Endothelial cell of umbilical vein (primary cell): ENCODE data around the gene CNTN5. TPM values are rescaled to one million over a fixed set of nuclear protein-coding genes. Genes with fewer than 3 reads are reported as not detected.

ENCODE experiments used
- BruUV-seq: library from RNA; stranded (reverse); fragments of 400-500 nt; replicated peaks from 2 replicates; lab custom pipeline; 2021; lab: Mats Ljungman, UMichigan
- CTCF ChIA-PET: fragments of 300-600, 350-600 bp; sonication (Branson Sonifier 250); formaldehyde crosslinking; loops from one replicate; lab custom pipeline; 2021; ENCODE audit warnings: antibody characterized with exemption, inconsistent platforms; lab: Charles Lee
- POLR2A ChIA-PET: fragments of 300-600, 350-600 bp; sonication (Branson Sonifier 250); formaldehyde crosslinking; loops from one replicate; lab custom pipeline; 2021; ENCODE audit warnings: antibody characterized with exemption, inconsistent platforms; lab: Charles Lee
- DNase-seq: peaks from one replicate; pipeline ENCODE4 v3.0.0-alpha.2; 2011; ENCODE audit warnings: low read depth, low spot score
- FAIRE-seq: peaks from 2 replicates; lab custom pipeline; 2011; peaks lifted over from hg19 to GRCh38; lab: Jason Lieb, UNC
- H2AFZ ChIP-seq: 2 replicates; pipeline ENCODE4 v1.6.0; 2012; ENCODE audit warnings: low read depth, low read length, control low read depth, inconsistent platforms
- H3K27ac ChIP-seq: 2 replicates; pipeline ENCODE4 v1.5.1; 2011; ENCODE audit warnings: low read depth, mild to moderate bottlenecking, control low read depth, low read length, moderate library complexity; ENCODE audit not compliant: insufficient read depth
- H3K27me3 ChIP-seq, 2 experiments: 2 replicates each; pipeline versions ENCODE4 v1.6.0 to v1.6.1; 2011; ENCODE audit warnings: low read length in 2 of 2, mixed read lengths in 1 of 2; ENCODE audit not compliant: control insufficient read depth in 2 of 2, insufficient read depth in 2 of 2
- H3K36me3 ChIP-seq, 2 experiments: 2 replicates in 1 of 2; 3 replicates in 1 of 2; pipeline ENCODE4 v1.5.1; 2011; ENCODE audit warnings: low read length in 2 of 2, mild to moderate bottlenecking in 1 of 2, moderate library complexity in 1 of 2; ENCODE audit not compliant: control insufficient read depth in 2 of 2, insufficient read depth in 2 of 2; ENCODE audit errors: extremely low read depth in 1 of 2
- H3K4me1 ChIP-seq: 3 replicates; pipeline ENCODE4 v1.5.1; 2011; ENCODE audit warnings: mild to moderate bottlenecking, low read length; ENCODE audit not compliant: control insufficient read depth, insufficient read depth; ENCODE audit errors: extremely low read depth
- H3K4me2 ChIP-seq: 2 replicates; pipeline ENCODE4 v1.6.1; 2011; ENCODE audit warnings: low read length, control low read depth, mixed read lengths; ENCODE audit not compliant: insufficient read depth
- H3K4me3 ChIP-seq, 3 experiments: fragments of 200-600 bp in 1 of 3; sonication (generic), shearing (Covaris generic) in 1 of 3; replicated peaks in 1 of 3; 2 replicates each; pipeline ENCODE4 v1.5.1; 2011 to 2016; ENCODE audit warnings: control low read depth in 3 of 3, low read length in 3 of 3, mild to moderate bottlenecking in 2 of 3, inconsistent platforms in 1 of 3, low read depth in 1 of 3, moderate library complexity in 1 of 3; ENCODE audit not compliant: insufficient read depth in 1 of 3
- H3K79me2 ChIP-seq: 2 replicates; pipeline ENCODE4 v1.6.0; 2012; ENCODE audit warnings: low read length, inconsistent platforms; ENCODE audit not compliant: control insufficient read depth, insufficient read depth
- H3K9ac ChIP-seq: replicated peaks from 2 replicates; pipeline ENCODE3; 2011; ENCODE audit warnings: low read length, control low read depth; ENCODE audit not compliant: insufficient read depth; ENCODE audit errors: extremely low read depth
- H3K9me1 ChIP-seq: replicated peaks from 3 replicates; pipeline ENCODE4 v1.6.0; 2011; ENCODE audit warnings: mild to moderate bottlenecking, low read length; ENCODE audit not compliant: control insufficient read depth, insufficient read depth; ENCODE audit errors: extremely low read depth
- H3K9me3 ChIP-seq: replicated peaks from 2 replicates; pipeline ENCODE4 v1.5.1; 2012; ENCODE audit warnings: low read length, inconsistent platforms; ENCODE audit not compliant: control insufficient read depth, insufficient read depth
- H4K20me1 ChIP-seq: replicated peaks from 2 replicates; pipeline ENCODE3; 2011; ENCODE audit warnings: mild to moderate bottlenecking, low read length; ENCODE audit not compliant: control insufficient read depth, insufficient read depth; ENCODE audit errors: extremely low read depth
- CTCF ChIP-seq, 2 donors: IDR thresholded peaks; 1 replicate in 1 of 2; 2 replicates in 1 of 2; pipeline ENCODE4 v1.5.1; 2011; ENCODE audit warnings: low read length in 2 of 2, mild to moderate bottlenecking in 2 of 2, moderate library complexity in 2 of 2, control low read depth in 1 of 2, inconsistent platforms in 1 of 2, low read depth in 1 of 2; ENCODE audit not compliant: insufficient read depth in 1 of 2; ENCODE audit errors: extremely low read depth in 1 of 2
- EZH2 ChIP-seq: IDR thresholded peaks from 2 replicates; pipeline ENCODE4 v1.6.1; 2012; ENCODE audit warnings: borderline replicate concordance, low read depth, mild to moderate bottlenecking, moderate library complexity, low read length, inconsistent platforms; ENCODE audit not compliant: severe bottlenecking
- FOS ChIP-seq: IDR thresholded peaks from 2 replicates; pipeline ENCODE4 v1.6.1; 2011; ENCODE audit warnings: mild to moderate bottlenecking, low read length, moderate library complexity, borderline replicate concordance; ENCODE audit not compliant: insufficient read depth
- GATA2 ChIP-seq: IDR thresholded peaks from 2 replicates; pipeline ENCODE4 v1.7.0; 2011; ENCODE audit warnings: low read depth, mild to moderate bottlenecking, moderate library complexity, mixed read lengths, low read length; ENCODE audit not compliant: insufficient read length, insufficient read depth
- JUN ChIP-seq: IDR thresholded peaks from 2 replicates; pipeline ENCODE4 v1.6.1; 2011; ENCODE audit warnings: borderline replicate concordance, low read depth; ENCODE audit not compliant: insufficient read length, insufficient read depth
- MAX ChIP-seq: IDR thresholded peaks from 2 replicates; pipeline ENCODE4 v1.6.1; 2011; ENCODE audit not compliant: insufficient read depth, insufficient read length
- MYC ChIP-seq: IDR thresholded peaks from one replicate; pipeline ENCODE4 v1.6.1; 2011; ENCODE audit warnings: mild to moderate bottlenecking, low read depth, low read length
- POLR2A ChIP-seq: IDR thresholded peaks from 2 replicates; pipeline ENCODE4 v1.6.1; 2012; ENCODE audit warnings: low read depth, mild to moderate bottlenecking, control low read depth, low read length
- POLR2AphosphoS5 ChIP-seq: IDR thresholded peaks from 2 replicates; pipeline ENCODE4 v1.6.1; 2012; ENCODE audit warnings: low read depth, mild to moderate bottlenecking, control low read depth, low read length, moderate library complexity; ENCODE audit not compliant: insufficient read depth
- dilution Hi-C: fragments of 300-500 bp; cut with MboI; formaldehyde crosslinking; loops from one replicate; pipeline ENCODE4 v1.15.0; 2019; ENCODE audit warnings: low sequenced_read_pairs; ENCODE audit not compliant: extremely low pct_ligation_motif_present
- intact Hi-C: fragments of 100-400 bp; cut with micrococcal nuclease; formaldehyde crosslinking; loops from one replicate; pipeline ENCODE4 v1.10.0; 2022
- polyA plus RNA-seq, 4 experiments: library from polyadenylated mRNA; depleted of rRNA in 3 of 4; stranded (reverse) in 3 of 4; unstranded in 1 of 4; fragments of >200 nt; gene quantifications; 2 replicates each; pipeline versions ENCODE4 v1.2.1 to v1.2.3, GENCODE V29; 2011 to 2012; ENCODE audit warnings: missing spikeins in 1 of 4
- total RNA-seq: library from RNA; stranded (reverse); gene quantifications from 2 replicates; pipeline ENCODE4 v1.2.3, GENCODE V29; 2021

The CNTN5 gene
- total and polyA plus RNA-seq, 2 donors (not counting 3 experiments of a cell fraction or from before 2014, with no cell fraction given): not detected

DNA sequence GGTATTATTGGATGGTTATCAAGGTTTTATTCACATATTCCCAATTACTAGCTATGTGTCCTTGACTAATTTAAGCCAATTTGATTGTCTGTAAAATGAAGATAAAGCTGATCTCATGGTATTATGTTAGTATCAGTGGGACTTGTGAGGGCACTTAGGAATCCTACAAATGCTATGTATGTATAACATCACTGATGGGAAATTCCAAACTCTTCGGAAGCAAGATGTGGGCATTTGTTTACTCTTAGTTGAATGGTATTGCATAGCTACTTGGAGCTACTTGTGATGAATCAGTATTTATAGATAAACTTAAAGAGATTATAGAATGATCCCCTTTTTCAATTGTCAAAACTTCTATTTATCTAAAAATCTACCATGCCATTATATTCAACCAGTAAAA, 239.9 kb downstream of the CNTN5 start:
- no TSS peak for BruUV-seq

DNA sequence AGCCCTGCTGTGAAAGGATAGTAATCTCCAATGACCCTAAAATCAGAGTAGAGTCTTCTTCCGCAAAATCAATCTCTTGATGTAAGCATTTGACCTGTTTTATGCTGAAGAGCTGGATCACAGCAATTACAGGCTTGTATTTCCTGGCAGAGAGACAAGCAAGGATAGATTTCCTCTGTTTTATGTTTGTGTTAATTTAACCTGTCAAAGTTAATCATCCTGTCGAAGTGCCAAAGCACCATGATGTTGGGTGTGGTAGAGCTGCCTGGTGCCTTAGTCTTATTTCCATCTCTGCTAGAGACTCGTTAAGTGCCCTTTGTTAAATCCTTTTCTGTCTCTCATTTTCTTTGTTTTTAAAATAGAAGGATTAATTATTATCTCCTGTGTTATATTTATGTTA, 248.1 kb downstream of the CNTN5 start:
- no peak for FAIRE-seq
- H3K27ac ChIP-seq: no peak overlapping the region
- no peaks in the 10 kb centered on the region for H4K20me1 ChIP-seq
- BruUV-seq: no TSS peak
- no peaks in the 10 kb centered on the region for H3K9me3 ChIP-seq
- H3K79me2 ChIP-seq: no peaks in the 10 kb centered on the region
- no peak for DNase-seq
- H3K36me3 ChIP-seq: no peaks in the 10 kb centered on the region
- no peak overlapping the region for H3K4me2 ChIP-seq
- no peaks in the 10 kb centered on the region for H3K9me1 ChIP-seq
- no peak overlapping the region for H3K4me3 ChIP-seq
- H3K27me3 ChIP-seq: no peaks in the 10 kb centered on the region
- ChIA-PET POLR2A (no interaction called here), CTCF (no interaction called here)
- no peak overlapping the region for H3K9ac ChIP-seq
- H3K4me1 ChIP-seq: no peaks in the 10 kb centered on the region
- dilution Hi-C loops (no loop called here), intact Hi-C loops (no loop called here)
- no peak for TF ChIP-seq POLR2AphosphoS5
- no peak for TF ChIP-seq JUN
- TF ChIP-seq POLR2A: no peak
- TF ChIP-seq EZH2: no peak
- no peak for TF ChIP-seq MYC
- TF ChIP-seq FOS: no peak
- no peak for TF ChIP-seq MAX
- no peak for TF ChIP-seq CTCF (IDR thresholded peaks at IDR 0.05; ENCODE audit: extremely low read depth in 1 of 2, insufficient read depth in 1 of 2, low read depth in 1 of 2, low read length in 2 of 2)
- TF ChIP-seq GATA2: no peak
- no peak overlapping the region for H2AFZ ChIP-seq

More for the DNA sequence above, 239.9 kb downstream of the CNTN5 start:
- Histone ChIP-seq H4K20me1 (no peaks in the 10 kb centered on the region), H3K9me3 (peaks cover 2% of the 10 kb centered on the region), H3K27me3 (no peaks in the 10 kb centered on the region), H3K9me1 (no peaks in the 10 kb centered on the region), H3K36me3 (no peaks in the 10 kb centered on the region), H3K4me3 (no peak overlapping the region), H3K79me2 (no peaks in the 10 kb centered on the region), H3K4me2 (no peak overlapping the region), H3K9ac (no peak overlapping the region), H3K27ac (no peak overlapping the region), H3K4me1 (no peaks in the 10 kb centered on the region), H2AFZ (no peak overlapping the region)
- TF ChIP-seq EZH2 (no peak), POLR2A (no peak), FOS (no peak)
- FAIRE-seq: no peak
- DNase-seq: no peak
- intact Hi-C loops: no loop called here
- ChIA-PET POLR2A (no interaction called here), CTCF (no interaction called here)
- dilution Hi-C loops: no loop called here
